ENCODE data around the gene ARHGEF26.

GRCh38 chr3:154209499-154209898 lies 88.3 kb downstream of the ARHGEF26 start:
- TF ChIP-seq PATZ1 (CRISPR knock-in tag; IDR thresholded peaks at IDR 0.05; ENCODE audit: borderline replicate concordance) (no peak), ZFP3 (CRISPR knock-in tag; IDR thresholded peaks at IDR 0.05) (no peak), ZNF8 (CRISPR knock-in tag; IDR thresholded peaks at IDR 0.05) (no peak), GLIS3 (CRISPR knock-in tag; IDR thresholded peaks at IDR 0.05) (no peak), ZFP30 (CRISPR knock-in tag; IDR thresholded peaks at IDR 0.05) (no peak), POU6F1 (CRISPR knock-in tag; IDR thresholded peaks at IDR 0.05; ENCODE audit: borderline replicate concordance, low read depth) (no peak), CSRNP3 (CRISPR knock-in tag; IDR thresholded peaks at IDR 0.05) (no peak), TCF4 (CRISPR knock-in tag; IDR thresholded peaks at IDR 0.05; ENCODE audit: borderline replicate concordance) (no peak), OSR1 (CRISPR knock-in tag; IDR thresholded peaks at IDR 0.05) (no peak), ZC3H10 (CRISPR knock-in tag; IDR thresholded peaks at IDR 0.05) (no peak), RARB (CRISPR knock-in tag; IDR thresholded peaks at IDR 0.05) (no peak), CREB5 (CRISPR knock-in tag; IDR thresholded peaks at IDR 0.05; ENCODE audit: low read depth) (no peak), ZNF565 (CRISPR knock-in tag; conservative IDR thresholded peaks at IDR 0.05; ENCODE audit: low read depth) (no peak), BACH2 (CRISPR knock-in tag; IDR thresholded peaks at IDR 0.05; ENCODE audit: borderline replicate concordance) (no peak)
